GM21619 (cell line): ENCODE results near the gene XRN2.

Source experiments
- ATAC-seq: cut with Tn5 transposase; IDR thresholded peaks from one replicate; pipeline ENCODE4 v1.9.1; 2021; ENCODE audit not compliant: unreplicated experiment

The XRN2 gene

DNA sequence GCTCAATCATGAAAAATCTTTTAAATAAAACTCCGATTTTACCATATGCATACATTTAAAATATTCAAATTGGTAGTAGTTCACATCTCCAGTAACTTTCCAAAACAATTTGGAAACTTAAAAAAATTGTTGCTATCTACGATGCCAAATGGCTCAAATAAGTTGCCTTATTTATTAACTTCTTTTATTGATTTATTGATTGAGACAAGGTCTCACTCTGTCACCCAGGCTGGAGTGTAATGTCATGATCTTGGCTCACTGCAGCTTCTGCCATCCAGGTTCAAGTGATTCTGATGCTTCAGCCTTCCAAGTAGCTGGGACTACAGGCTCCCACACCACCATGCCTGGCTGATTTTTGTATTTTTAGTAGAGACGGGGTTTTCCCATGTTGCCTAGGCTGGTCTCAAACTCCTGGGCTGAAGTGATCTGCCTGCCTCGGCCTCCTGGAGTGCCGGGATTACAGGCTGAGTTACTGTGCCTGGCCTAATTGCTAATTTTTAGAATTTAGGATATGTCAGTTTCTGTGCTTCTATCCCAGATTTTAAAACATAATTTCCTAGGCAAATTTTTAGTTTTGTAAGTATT is 81.3 kb downstream of the XRN2 start:
- ATAC-seq = no peak

DNA sequence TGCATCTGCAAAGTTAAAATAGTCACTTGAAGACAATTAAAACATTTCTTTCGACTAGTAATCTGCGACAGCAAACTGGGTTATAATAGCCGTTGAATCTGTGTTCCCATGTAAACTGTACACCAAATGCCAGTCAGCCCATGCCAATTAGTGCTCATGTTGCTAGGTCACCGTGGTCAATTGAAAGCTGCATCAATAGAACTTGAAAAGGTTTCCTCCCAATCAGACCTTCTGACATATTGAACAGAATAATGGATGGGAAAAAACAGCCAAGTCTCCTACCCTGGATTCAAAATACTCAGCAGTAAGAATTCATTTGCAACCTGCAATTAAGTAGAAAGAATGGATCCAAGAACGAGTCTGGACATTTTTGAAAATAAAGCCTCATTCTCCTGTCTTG is 83.0 kb downstream of the XRN2 start:
- ATAC-seq = no peak

DNA sequence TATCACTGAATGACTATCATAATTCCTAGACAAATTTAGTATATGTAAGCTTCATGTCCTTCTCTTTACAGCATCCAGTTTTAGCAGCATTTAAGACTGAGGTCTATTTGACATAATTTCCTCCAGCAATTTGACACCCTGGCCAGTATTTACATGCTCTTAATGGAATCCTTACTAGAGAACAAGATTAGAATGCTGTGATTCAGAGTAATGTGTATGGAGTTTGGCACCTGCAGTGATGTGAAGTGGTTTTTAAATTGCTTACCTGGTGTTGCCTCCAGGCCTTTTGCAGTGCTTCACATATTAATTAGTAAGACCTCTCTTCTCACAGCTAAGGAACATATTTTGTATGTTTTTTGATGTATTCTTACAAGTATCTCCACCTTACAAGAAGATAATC is 84.4 kb downstream of the XRN2 start:
- ATAC-seq = no peak

DNA sequence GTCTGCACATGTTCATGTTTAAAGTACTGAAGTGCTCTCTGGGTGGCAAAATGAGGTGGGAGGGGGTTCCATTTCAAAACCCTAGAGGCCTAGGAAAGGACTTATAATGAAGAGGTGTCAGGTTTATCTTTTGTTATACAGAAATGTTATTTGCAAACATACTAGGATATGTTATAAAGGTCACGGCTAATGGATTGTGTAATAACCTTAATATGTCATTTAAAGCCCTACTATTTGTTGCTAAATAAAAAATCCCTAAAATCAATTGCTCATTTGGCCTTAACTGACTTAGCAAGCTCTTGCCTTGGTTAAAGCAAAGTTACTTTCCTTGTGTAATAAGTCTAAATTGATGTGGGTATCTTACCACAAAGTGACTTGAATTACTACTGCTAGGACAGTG is 85.4 kb downstream of the XRN2 start:
- no peak for ATAC-seq

DNA sequence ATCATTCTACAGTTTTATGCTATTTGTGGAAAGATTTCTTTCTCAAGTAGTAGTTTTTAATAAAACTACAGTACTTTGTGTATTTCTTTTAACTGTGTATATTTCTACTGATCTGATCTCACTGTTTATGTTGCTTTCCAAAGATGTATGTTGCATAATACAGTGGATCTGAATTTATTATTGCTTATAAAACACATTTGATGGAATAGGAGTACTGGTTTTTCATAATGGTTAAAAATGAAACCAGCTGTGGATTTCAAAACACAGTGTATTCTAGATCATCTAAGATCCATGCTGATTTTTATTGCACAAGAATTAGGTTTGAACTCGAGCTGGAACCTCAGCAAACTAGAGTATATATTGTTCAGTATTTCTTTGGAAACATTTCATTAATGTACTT is 86.2 kb downstream of the XRN2 start:
- no peak for ATAC-seq

DNA sequence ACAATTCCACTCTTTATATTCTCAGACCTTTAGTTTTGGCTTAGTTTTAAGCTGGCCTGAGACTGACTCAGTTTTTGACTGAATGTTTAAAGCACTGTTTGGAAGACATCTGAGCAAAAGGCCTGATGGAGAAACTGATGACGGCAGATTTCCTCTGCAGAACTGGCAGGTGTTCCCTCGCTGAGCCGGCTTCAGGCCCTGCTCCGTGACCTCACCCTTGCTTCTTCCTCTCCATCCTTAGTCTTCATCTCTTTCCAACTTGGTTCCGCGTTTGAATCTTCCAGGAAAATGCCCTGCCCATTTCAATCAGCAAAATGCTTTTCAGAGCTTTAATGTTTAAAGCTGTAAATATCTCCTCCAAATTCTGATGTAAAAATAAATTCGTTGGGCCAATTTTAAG is 87.6 kb downstream of the XRN2 start:
- no peak for ATAC-seq

DNA sequence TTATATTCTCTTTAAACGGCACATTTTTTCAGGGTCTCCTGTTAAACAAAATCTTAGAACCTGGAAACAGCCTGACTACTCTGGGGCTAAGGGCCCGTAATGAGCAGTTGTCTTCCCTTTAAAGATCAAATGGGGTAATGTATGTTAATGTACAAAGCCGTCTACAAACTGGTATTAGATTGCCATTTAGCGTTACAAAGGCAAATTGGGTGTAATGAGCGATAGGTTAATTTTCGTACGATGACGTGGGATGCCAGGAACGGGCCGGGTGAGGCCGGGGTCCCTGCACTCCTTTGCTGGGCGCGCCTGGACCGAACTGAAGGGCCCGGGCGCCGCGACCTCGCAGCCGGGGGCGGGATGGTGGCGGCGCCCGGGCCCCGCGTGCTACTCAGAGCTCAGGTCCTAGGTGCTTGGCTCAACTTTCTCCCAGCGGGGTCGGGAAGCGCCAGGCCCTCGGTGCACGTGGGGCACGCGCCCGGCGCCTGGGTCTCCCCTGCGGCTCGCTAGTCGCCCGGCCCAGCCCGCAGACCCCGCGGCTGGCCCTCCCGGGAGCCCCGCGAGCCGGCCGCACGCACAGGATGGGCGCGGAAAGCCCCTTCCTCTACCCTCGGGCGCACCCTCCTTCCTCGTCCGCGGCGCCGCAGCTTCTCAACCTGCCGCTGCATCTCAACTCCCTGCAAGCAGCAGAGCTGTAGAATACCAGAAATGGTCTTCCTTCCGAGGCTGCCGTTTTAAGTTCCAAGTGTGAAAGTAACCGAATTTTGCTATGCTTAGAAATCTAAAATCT is 88.2 kb downstream of the XRN2 start:
- no peak for ATAC-seq

DNA sequence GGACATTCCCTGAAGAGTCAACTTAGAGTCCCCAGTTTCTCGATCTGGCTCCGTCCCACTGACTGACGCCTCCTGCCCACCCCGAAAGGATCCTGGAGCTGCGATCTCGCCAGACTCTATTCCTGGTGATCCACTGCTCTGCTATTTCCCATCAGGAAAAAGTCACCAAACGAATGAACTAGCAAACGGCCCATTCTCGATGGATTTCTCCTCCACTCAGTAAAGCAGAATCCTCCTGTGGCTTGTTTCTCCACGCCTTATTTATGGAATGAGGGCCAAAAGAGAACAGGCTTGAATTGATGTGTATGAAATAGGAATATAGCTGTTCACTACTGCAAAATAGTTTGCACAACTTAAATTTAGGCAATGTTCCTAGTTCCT is 88.8 kb downstream of the XRN2 start:
- ATAC-seq = no peak

DNA sequence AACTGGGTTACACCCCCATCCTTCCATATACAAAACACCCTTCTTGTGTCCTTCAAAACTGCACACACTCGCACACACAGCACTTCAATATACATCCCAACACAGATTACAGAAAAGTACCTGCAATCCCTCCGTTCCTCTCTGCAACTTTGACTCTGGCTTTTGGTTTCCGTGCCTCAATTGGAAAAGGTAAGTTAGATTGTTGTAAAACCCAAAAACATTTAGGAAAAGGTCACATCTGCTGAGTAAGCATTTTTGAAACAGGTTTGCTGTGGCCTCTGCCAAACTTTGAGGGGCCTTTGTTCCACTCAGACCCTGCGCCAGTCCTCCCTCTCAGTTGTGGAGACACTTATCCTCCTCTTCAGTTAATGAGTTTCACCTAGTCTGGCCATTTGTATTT is 90.0 kb downstream of the XRN2 start:
- ATAC-seq = no peak

DNA sequence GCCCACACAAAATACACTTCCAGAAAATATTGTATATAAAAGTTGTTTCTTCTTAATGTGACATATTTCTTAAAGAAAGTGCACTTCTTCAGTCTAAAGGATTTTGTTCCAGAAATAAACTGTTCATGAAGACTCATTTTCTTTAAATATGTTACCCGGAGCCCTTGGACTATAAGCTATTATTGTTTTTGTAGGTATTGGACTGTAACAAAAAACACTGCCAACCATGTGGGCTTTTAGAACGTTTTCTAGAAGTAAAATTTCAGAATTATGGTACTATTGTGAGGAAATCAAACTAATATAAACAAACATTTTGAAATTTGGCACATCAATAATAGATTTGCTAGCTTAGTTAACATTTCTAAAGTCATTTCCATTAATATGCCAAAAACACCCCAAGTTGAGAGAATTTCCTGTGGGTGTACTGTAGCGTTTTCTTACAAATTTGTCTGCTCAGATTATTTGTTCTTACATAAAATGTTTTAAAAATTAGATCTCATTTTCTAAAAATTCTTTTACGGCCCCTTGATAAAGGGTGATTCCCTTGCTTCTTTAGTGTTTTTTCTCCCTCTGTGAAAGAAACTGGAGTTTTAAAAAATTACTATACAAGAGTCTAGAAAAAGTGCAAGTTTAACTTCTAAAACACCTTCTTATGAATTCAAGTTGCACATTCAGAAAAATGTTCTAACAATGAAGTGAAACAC is 90.8 kb downstream of the XRN2 start:
- no peak for ATAC-seq

DNA sequence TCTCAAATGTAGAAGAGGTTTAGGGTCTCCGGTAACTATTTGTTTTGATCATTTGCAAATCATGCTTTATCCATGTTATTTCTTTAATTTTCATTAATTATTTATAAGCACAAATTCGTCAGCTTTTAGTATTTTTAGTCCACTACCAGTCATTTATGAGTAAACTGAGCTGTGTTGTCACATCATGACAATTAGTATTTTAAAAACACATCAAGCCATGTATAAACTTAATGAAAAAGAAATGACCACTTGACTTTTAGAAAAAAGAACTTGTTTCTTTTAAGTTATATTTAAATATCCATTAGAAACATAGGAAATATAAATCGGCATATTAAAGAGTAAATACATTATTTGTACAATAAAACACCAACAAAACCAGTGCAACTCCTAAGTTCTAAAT is 91.4 kb downstream of the XRN2 start:
- no peak for ATAC-seq

DNA sequence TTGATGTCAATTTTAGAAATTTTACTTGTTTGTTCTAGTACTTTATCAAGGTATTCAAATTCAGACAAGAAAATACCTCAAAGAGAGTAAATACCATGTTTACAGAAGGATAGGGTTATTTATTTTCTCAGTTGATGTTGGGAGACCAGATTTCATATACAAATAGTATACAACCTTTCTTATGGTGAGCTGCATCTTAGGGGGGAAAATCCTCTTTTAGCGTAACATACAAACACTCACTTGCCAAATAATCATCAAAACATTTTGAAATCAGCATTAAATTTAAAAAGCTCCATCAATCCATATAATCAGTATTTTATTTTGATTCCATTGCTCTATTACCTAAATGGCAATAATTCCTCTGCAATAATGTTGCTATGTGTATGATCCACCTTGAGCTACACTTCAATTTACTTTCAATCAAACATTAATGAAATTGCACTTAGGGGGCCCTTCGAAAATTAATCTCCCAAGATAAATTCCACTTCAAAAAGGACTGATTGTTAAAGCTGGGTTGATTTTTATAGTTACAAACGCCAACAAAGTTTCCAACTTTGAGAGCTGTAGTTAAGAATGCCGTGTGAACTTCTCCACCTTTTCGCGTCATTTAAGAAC is 92.0 kb downstream of the XRN2 start:
- ATAC-seq = no peak

DNA sequence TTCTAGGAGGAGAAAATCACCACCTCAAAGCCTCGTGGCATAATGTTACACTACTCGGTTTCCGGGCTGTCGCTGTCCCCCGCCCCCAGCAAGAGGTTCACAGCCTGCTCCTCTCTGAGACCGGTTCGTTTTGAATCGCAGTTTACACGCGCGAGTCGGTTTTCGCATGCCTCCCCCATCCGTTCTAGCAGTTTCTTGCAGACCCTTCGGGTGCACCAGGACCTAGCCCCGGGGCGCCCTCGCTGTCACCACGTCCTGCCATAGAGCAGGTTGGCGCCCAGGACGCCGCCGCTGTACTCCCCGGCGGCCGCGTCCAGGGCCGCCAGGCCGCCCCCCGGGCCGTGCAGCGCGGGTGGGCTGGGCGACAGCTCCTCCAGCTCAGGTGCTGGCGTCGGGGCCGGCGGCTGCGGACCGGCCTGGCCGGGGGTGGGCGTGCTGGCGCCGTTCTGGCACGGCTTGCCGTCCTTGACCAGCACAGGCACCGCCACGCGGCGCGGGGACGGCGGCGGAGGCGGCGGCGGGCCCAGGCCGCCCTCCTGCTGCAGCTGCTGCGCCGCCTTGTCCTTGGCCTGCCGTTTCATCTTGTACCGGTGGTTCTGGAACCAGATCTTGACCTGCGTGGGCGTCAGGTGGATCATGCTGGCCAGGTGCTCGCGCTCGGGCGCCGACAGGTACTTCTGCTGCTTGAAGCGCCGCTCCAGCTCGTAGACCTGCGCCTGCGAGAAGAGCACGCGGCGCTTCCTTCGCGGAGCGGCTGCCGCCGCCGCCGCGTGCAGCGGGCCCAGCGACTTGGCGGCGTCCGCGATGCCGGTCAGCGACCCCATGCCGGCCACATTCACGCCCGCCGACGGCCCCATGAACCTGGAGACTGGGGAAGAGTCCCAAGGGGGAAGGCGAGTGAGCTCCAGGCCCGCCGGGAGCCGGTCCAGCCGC is 92.8 kb downstream of the XRN2 start:
- no peak for ATAC-seq

DNA sequence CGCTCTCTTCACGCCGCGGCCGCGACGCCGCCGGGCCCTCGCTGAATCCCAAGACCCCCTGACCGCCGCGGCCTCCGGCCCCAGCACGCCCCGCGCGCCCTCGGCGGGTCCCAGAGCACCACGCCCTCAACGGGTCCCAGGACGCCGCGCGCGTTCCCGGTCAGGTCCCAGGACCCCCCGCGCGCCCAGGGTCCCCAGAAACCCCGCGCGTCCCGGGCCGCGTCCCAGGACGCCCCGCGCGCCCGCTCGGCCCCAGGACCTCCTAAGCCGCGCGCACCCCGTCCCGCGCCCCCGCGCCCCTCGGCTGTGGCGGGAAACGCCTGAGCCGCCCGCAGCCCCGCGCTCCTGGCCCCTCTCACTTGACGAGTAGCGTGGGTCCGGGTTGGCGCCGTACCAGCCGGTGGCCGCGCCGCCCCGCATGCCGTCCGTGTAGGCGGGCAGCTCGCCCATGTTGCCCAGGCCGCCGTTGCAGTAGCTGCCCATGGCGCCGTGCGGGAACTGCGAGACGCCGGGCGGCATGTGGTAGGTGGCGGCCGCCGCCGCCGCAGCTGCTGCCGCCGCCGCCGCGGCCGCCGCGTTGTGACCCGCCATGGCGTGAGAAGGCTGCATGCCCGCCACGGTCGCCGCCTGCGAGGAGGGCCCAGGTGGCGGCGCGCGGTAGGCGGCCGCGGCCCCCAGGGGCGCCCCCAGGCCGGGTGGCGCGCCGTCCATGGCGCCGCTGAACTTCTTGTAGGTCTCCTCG is 93.6 kb downstream of the XRN2 start:
- no peak for ATAC-seq

DNA sequence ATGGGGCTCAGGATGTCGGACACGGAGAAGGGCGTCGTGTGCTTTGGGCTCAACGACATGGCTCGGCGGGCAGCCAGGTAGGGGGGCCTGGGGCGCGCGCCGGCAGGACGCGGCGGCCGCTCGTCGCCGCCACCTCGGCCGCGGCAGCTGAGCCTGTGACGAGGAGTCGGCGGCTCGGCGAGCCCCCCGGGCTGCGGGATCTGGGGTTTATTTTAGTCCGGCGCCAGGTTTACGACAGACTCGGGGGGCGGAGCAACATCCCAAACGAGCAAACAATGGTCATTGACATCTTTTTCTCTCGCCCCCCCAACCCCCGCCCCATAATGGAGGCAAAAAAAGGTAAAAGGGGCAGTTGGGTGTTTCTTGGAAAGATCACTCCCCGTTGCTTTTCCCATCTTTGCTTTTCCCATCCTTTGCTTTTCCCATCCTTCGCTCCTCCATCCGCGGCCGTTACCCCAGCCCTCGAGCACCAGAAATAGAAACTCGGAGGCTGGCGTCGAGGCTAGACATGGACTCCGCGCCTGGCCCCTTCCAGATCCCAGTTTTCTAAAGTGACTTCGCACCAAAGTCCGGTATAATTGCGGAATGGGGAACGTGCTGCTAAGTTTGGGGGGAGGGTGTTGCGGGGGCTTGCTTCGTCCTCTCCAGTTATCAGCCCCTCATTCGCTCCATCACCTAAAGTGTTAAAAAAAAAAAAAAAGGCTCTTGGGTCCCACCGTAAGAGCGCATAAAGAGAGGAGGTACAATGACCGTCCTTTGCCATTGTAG is 94.4 kb downstream of the XRN2 start, which contains the start of gene NKX2-4:
NKX2-4 (minus strand) TSS at position 186 of the 768 bp plus-strand sequence; CDS start at position 59, 127 bp downstream.
- ATAC-seq = no peak

DNA sequence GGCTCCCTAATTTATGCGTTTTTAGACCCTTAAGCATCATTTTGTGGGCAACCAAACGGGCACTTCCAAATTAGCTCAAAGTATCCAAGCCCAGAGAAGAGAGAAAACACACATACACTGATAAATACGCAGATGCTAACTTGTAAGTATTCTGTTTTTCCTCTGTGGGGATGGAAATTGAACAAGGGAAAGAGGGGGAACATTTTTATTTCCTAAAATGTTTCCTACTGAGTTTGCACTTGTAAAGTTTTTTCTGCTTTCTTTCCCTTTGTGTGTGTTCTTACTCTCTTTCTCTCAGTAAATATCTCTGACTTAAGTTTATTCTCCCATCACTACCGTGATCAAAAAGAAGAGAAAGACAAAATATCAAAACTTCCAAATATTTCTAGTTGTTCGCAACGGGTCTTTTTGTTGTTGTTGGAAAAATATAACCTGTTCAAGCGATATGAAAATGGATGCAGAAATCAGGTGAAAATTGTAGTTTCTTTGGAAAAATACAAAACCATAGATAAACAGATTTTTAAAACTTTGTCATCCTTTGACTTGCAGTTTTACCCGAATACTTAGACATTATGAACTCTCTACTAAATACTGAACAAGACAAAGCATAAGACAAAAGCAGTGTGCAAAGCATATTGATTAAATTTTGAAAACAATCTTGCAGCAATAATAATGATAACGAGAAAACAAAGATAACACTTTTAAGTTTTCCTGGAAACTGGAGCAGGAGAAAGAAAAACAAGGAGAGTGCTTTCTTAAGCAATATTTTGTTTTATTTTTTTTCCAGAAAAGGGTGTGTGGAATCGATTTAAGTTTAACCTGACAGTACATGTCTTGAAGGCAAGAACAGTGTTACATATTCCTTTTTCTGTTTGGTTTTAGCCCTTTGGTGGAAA is 95.2 kb downstream of the XRN2 start:
- no peak for ATAC-seq

DNA sequence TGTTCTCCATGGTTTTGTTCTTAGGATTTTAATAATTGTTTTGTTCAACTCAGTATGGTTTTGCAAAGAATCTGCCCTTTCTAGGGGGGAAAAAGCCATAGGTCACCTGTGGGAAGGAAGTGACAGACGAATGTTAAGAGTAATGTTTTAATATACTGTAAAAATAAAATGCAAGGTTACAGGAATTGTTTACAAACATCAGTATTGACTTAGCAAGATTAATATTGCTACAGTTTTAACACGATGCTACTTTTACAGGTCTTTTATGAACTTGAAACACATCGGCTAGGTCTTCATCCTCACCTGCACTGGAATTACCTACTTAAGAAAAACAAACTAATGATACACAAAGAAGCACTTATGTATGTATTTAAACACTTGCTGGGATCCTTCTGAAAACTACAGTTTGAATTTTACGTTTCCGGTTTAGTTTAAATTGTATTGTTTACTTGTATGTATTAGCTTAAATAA is 95.9 kb downstream of the XRN2 start:
- ATAC-seq = no peak

DNA sequence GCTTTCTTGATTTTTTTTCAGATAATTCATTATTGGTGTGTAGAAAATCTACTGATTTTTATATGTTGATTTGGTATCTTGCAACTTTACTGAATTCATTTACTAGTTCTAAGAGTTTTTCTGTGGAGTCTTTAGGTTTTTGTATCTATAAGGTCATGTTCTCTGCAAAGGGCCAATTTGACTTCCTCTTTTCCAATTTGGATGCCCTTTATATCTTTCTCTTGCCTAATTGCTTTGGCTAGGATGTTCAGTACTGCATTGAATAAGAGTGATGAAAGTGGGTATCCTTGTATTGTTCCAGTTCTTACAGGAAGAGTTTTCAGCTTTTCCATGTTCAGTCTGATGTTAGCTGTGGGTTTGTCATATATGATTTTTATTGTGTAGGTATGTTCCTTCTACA is 108.6 kb downstream of the XRN2 start:
- no peak for ATAC-seq
